Activated naive CD4-positive, alpha-beta T cell treated with Interleukin-2 at 50 U/mL for 16 hours (primary cell): ENCODE data around the gene PGAM2.

Experiments used
- DNase-seq: peaks from one replicate; pipeline ENCODE4 v3.0.0-alpha.2; 2020

Gene PGAM2

GRCh38 chr7:44082541-44083207 lies 17.3 kb upstream of the PGAM2 start:
- peak; percentile 99 for DNase-seq

DNA sequence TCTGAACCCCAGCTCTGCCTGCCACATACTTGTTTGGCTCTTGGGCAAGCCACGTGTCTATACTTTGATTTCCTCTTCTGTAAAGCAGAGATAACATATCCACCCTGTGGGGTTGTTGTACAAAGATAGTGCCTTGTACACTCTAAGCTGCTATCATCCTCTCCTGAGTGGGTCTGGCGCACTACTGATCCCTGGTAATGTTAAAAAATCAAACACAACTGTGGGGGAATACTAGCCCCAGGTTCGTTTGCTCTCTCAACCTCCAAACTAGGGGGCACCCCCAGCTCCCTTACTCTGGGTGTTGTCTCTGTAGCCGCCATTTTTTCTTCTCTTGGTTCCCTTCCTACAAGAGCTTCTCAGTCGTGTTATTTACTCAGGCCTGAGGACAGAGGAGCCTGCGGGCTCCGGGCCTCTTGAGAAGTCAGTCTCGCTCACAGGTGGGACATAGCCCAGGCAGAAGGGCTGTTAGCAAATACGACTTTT lies 15.9 kb upstream of the PGAM2 start:
- no peak for DNase-seq

DNA sequence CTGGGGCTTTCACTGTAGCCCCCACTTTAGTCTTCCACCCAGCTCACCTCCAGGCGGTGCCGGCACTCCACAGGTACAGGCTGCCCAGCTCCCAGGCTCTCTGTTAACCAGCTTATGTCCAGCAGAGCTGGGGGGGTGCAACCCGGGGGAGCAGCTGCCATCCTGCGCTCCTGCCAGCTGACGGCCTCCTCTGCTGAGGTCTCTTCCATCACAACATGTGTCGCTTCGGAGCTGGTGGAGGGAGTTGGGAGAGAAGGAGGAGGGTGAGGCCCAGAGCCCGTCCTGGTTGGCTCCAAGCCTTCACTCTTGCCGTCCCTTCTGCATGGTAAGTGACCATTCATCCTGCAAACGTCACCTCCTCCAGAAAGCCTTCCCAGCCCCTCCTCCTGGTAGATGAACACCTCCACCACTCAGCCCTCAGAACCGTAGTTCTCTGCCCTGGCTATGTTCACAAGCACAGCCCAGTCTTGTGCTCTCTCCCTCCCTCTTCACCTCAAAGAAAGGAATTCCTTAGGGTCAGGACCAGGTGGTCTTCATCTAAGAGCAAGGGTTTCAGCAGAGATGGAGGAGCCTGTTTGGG lies 15.4 kb upstream of the PGAM2 start:
- no peak for DNase-seq

- no peak for DNase-seq
These were observed 14.8 kb upstream of the PGAM2 start for GRCh38 chr7:44080118-44080517.

GRCh38 chr7:44079331-44080021 lies 14.1 kb upstream of the PGAM2 start:
- no peak for DNase-seq

GRCh38 chr7:44078521-44078920 lies 13.2 kb upstream of the PGAM2 start:
- DNase-seq, result no peak

GRCh38 chr7:44077681-44078091 lies 12.3 kb upstream of the PGAM2 start:
- DNase-seq, result no peak

GRCh38 chr7:44077061-44077460 lies 11.7 kb upstream of the PGAM2 start:
- DNase-seq, result no peak

- no peak for DNase-seq
These were observed 10.9 kb upstream of the PGAM2 start for GRCh38 chr7:44076101-44076895.

DNA sequence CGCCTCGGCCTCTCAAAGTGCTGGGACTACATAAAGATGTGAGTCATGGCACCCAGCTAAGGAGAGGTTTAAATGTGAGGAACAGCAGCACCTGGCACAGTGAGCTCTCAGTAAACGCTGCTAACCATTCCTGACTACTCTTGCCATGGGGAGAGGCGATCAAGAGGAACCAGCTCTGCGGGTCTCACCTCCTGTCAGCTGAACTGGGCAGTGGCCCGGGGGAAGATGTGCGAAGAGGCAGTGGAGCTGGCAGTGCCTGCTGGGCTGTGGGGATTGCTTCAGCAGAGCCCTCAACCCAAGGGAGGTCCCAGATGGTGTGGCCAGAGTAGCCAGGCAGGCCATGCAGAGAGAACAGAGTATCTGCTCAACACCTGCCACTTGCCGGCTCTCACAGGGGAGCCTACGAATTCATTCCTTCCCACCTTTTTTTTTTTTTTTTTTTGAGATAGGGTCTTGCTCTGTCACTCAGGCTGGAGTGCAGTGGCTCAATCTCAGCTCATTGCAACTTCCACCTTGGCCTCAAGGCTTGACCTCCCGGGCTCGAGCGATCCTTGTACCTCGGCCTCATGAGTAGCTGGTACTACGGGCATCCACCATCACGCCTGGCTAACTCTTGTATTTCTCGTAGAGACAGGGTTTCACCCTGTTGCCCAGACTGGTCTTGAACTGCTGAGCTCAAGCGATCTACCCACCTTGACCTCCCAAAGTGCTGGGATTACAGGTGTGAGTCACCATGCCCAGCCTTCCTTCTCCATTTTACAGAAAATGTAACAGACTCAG lies 10.1 kb upstream of the PGAM2 start:
- DNase-seq, result no peak

DNA sequence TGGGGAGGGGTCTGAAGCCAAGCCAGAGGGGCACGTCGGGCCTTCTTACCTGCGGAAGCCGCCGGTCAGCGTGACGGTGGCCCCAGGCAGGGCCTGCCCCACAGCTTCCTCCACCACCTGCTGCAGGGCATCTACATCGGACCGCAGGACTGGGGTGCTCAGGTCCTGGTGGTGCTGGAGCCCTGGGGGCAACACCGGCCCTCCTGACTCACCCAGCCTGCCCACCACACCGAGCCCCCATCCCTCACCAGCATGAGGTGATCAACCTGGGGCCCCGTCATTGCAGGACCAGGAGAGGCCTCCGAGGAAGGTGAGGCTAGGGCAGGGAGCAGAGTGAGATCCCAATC lies 9.0 kb upstream of the PGAM2 start:
- no peak for DNase-seq

- no peak for DNase-seq
These were observed 8.4 kb upstream of the PGAM2 start for GRCh38 chr7:44073664-44074348.

DNA sequence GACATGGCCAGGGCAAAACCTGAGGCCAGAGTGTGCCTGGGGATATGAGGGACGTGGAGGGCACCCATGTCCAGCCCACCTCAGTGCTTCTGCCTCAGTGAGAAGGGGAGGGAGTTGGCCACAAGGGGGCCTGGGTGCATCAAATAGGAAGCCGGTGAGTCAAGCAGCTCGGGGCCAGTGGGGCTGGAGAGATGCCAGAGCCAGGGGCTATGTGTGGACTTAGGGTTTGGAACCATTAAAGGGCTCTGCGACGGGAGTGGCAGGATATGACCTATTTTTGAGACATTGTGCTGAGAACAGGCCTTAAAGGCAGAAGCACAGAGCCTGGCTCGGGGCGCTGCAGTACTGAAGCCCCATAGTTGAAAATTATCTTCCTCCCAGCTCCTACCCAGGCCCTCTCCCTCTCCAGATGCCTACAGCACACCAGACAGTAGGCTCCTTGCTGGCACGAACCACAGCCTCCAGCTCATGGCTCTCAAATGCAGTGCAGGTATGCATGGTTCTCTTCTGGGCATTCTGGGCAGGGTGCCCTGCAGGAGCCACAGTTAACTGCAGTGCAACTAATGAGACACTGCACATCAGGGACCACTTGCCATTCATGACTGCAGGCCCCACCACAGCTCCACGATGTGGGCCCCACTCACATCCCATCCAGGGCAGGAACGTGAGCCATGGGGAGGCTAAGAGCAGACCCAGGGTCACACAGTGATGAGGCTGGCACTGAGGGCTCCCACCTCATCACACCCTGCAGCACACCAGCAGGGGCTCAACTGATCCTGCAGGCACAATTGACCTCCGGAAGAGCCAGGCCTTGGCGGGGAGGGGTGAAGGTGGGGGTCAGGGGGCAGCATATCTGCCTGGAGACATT lies 7.2 kb upstream of the PGAM2 start:
- peak; percentile 38 for DNase-seq

- no peak for DNase-seq
These were observed 6.5 kb upstream of the PGAM2 start for GRCh38 chr7:44071726-44072363.

DNA sequence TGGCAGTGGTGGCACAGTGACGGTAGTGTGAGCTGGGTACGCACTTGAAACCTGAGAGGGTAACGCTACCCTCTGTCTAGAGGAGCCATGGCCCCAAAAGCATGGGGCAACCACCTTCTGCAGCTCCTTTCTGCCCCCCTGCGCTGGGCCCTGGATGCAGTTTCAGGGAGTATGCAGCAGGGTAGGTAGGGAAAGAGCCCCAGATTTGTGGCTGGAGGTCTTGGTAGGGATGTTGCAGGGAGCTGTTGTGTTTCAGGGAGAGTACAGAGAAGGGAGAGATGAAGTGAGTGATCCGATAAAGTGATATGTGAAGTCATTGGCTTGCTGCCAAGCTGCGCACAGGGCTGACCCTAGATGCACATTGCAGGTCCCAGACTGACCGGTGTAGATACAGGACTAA lies 2.7 kb upstream of the PGAM2 start:
- DNase-seq, result no peak

- DNase-seq, result no peak
These were observed 1.9 kb upstream of the PGAM2 start for GRCh38 chr7:44067064-44067951.

- DNase-seq, result no peak
These were observed 1.2 kb upstream of the PGAM2 start for GRCh38 chr7:44066494-44067063.

DNA sequence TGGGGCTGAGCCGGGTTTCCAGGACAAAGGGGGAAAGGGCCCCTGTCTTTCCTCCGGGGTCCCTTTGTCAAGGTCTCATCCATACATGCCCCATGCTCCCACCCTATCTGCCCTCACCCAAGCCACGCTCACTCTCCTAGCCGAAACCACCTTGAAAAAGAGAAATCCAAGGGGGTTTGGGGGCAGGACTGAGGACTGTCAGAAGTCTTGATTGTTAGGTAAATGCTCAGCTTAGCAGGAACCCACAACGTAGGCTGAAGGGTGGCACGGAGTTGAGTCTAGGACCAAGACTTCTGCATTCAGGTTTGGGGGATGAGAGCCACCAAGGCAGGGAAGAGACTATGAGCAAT lies 719 bp upstream of the PGAM2 start:
- no peak for DNase-seq

DNA sequence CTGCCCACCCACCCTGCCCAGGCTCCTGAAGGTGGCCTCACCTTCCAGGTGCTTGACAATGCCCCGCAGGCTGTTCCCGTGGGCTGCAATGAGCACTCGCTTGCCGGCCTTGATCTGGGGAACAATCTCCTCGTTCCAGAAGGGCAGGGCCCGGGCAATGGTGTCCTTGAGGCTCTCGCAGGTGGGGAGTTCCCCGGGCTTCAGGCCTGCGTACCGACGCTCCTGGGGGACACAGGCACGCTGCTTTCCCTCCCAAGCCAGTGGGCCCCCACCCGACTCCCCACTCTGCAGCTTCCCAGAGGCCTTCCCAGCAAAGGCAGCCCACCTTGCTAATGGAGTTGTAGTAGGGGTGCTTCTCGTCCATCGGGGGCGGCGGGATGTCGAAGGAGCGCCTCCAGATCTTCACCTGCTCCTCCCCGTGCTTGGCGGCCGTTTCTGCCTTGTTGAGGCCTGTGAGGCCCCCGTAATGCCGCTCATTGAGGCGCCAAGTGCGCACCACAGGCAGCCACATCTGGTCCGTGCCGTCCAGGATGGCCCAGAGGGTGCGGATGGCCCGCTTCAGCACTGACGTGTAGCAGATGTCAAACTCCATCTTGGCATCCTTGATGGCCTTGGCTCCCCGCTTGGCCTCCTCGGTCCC lies 456 bp downstream of the PGAM2 start:
- DNase-seq, result no peak
